KOPT-K1 (cell line): ENCODE data around the gene GLP2R.

ENCODE experiments used
- H3K27ac ChIP-seq: fragments of 200-600 bp; sonication (generic); 2 replicates; pipeline ENCODE4 v1.5.1; 2016; ENCODE audit warnings: antibody characterized with exemption, mild to moderate bottlenecking, low read depth, low read length; ENCODE audit not compliant: poor library complexity, severe bottlenecking
- H3K36me3 ChIP-seq: fragments of 200-600 bp; sonication (generic); 2 replicates; pipeline ENCODE4 v1.5.1; 2017; ENCODE audit warnings: antibody characterized with exemption, mild to moderate bottlenecking, low read length, moderate library complexity; ENCODE audit not compliant: insufficient read depth
- H3K9me3 ChIP-seq: fragments of 200-600 bp; sonication (generic); 2 replicates; pipeline ENCODE4 v1.5.1; 2017; ENCODE audit warnings: antibody characterized with exemption, low read length, mild to moderate bottlenecking; ENCODE audit not compliant: insufficient read depth, poor library complexity, severe bottlenecking

GLP2R gene

DNA sequence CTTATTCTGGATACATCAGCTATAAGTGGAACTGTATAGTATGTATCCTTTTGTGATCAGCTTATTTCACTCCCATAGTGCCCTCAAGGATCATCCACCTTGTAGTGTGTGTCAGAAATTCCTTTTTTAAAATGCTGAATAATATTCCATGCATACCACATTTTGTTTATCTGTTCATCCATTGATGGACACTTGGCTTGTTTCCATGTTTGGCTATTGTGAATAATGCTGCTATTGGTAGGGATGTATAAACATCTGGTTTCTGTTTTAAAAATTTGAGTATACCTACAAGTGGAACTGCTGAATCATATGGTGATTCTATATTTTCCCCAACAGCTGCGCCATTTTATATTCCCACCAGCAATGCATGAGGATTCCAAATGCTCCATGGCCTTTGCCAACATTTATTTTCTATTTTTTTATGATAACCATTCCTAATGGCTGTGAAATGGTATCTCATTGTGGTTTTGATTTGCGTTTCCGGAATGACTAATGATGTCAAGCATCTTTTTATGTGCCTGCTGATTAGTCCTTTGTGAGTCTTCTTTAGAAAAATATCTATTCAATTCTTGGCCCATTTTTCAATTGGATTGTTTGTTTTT is 67.8 kb downstream of the GLP2R start:
- Histone ChIP-seq H3K9me3 (no peaks in the 10 kb centered on the region), H3K27ac (no peak overlapping the region), H3K36me3 (no peaks in the 10 kb centered on the region)

DNA sequence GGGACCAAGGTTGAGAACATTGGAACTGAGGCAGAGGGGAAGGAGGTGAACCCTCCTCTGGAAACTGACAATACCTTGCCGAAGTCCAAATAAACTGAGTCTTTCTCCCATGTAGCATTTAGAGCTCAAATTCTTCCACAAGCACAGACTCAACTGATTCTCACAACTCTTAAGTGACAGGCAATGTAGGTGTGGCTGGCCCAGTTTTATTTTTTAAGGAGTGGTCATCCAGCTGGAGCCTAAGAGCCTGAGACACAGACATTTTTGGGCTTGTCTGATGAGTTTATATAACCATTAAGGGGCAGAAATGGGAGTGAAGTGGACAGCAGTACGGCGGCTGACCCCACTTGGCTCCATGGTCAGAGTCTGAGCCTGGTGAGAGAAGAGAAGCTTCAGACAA is 68.5 kb downstream of the GLP2R start:
- H3K36me3 ChIP-seq: no peaks in the 10 kb centered on the region
- no peaks in the 10 kb centered on the region for H3K9me3 ChIP-seq
- H3K27ac ChIP-seq: no peak overlapping the region

DNA sequence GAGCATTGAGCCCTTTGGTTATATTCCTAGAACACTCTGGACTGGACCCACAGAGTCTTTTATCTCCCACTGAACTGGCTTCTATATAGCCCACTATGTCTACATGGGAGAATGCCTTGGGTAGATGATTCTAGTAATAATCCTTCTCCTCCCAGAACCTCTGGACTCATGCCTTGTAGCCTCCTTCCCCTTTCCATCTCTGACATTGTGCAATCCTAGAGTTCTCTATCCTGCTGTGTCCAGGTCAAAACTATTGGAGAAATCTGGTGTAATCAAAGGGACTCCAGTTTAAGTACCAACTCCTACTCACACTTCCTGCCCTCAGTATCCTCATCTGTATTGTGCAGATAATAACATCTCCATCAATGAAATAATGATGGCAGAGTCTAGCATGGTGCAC is 70.2 kb downstream of the GLP2R start:
- H3K36me3 ChIP-seq: no peaks in the 10 kb centered on the region
- H3K9me3 ChIP-seq: no peaks in the 10 kb centered on the region
- no peak overlapping the region for H3K27ac ChIP-seq

DNA sequence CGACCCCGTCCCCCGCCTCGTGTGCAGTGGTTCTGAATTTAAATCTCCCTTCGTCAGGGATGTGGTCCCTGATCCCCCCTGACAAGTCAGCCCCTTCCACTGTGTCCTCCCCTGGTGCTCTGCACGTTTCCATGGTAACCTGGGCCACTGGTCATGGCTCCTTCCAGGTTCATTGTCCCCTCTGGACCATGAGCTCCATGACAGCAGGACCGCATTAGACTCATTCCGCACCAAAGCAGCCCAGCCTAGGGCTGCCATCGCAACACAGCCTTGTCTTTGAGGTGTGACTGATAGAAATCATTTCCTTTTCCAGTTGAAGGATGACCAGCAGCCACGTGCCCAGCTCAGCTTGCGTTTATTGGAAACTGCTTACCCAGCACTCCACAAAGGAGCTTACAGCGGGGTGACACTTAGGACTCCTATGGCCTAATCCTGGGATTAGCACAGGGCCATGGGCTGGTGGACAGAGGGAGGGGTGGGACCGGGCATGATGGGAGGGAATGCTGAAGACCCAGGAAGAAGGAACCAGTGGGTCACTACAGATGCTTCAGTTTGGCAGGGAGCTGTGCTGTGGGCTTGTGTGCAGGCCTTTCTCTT is 71.7 kb downstream of the GLP2R start:
- no peaks in the 10 kb centered on the region for H3K9me3 ChIP-seq
- H3K27ac ChIP-seq: no peak overlapping the region
- no peaks in the 10 kb centered on the region for H3K36me3 ChIP-seq

DNA sequence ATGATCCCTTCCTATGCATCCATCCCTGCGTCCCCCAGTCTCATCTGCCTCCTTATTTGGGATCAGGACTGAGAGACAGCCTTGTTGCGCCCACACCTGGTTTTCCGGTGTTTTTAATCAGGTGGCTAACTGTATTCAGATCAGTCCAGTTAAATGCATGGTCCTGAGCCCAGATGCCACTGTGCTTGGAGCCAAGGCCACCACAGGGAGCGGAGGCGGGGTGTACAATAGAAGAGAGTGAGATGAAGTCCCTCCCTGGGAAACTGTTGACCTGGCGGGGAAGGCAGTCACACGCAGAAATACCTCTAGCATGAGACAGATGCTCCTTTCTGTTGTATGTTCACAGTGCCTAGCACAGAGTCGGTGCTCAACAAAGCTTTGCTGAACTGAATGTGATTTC is 73.1 kb downstream of the GLP2R start:
- no peak overlapping the region for H3K27ac ChIP-seq
- H3K9me3 ChIP-seq: no peaks in the 10 kb centered on the region
- H3K36me3 ChIP-seq: no peaks in the 10 kb centered on the region

DNA sequence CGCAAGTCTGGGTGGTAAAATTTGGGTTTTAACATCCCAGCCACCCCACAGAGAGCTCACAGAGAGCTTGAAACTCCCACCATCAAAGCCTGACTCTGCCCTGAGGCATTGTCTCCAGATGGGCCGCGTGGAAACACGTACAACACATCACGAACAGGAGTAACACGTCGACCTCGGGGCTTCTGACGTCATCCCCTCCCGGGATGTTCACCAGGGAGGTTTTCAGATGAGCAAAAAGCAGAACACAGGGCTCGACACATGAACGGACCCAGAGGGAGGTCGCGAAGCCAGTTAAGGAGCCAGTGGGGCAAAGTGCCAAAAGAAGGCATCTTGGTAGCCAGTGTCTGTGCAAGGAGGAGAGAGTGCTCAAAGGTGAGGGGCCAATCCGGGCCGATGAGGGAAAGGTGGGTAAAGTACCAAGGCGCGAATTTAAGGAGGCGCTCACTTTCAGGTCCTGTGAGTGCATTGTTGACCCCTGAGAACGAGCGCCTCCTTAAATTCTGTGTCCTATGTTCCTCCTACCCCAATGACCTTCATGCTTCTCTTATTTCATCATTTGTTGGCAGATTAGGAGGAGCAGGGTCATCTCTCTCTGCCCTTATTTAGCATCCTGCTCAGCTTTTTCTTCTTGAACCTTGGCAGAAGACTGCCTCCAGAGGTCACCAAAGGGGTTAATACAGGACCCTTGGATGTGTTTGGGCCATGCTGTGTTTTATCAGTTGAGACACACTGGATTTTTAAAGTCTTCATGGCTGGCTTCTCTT is 73.7 kb downstream of the GLP2R start:
- H3K9me3 ChIP-seq: no peaks in the 10 kb centered on the region
- H3K36me3 ChIP-seq: no peaks in the 10 kb centered on the region
- no peak overlapping the region for H3K27ac ChIP-seq

DNA sequence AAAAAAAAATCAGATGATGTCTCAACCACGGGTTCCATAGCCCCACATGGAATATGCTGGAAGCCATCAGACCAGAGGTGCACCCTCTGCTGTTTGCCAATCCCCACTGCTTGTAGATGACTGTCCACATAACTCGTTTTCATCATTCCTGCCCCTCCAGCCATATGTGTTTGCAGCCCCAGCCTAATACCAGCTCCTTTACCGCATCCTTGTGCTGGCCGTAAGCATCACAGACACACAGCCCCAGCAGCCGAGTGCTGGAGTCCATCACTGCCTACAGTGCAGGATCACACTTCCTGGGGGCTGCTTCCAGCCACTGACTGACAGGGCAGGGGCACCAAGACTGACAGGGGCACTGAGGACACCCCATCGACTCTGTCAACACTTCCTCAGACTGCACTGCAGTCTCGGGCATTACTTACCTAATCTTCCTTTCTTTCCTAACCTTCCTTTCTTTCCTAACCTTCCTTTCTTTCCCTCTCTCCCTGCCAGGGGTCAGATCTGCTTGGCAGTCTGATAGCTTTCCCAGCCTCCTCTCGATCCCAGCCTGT is 74.4 kb downstream of the GLP2R start:
- Histone ChIP-seq H3K36me3 (no peaks in the 10 kb centered on the region), H3K9me3 (no peaks in the 10 kb centered on the region), H3K27ac (no peak overlapping the region)

DNA sequence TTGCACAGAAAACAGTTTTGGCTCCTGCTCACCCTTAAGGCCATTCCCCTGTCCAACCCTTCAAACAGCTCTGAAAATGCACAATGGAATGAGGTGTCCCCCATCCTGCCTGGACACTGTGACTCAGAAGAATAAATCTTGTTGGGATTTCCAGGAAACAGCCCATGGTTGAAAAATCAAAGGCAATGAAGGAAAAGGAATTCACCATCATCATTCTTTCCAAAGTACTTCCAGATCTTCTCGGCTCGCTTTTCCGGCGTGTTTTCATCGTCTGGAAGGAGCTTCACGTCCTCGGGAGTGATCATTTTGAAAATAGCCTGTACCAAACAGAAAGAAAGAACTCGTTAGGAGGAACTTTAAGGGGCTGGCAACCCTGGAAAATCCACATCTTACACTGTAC is 75.1 kb downstream of the GLP2R start:
- no peaks in the 10 kb centered on the region for H3K9me3 ChIP-seq
- H3K27ac ChIP-seq: no peak overlapping the region

DNA sequence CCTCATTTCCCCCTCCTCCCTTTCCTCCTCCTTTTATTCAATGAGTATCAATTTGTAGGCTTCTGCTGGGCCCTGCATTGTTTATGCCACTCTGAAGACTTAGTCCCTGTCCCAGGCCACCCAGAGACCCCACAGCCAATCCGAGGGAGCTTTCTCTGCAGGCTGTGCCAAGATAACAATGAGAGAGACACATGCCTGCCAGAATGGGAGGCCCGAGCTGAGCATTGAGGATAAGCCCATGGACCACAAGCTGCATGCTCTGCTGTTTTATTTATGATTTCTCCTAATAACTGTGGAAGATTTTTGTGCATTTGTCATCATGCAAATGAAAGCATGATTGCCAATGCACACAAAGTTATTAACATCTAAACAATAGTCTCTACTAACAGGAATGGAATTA is 76.4 kb downstream of the GLP2R start:
- Histone ChIP-seq H3K27ac (no peak overlapping the region), H3K36me3 (no peaks in the 10 kb centered on the region), H3K9me3 (no peaks in the 10 kb centered on the region)

More for the DNA sequence above, 75.1 kb downstream of the GLP2R start:
- H3K36me3 ChIP-seq: no peaks in the 10 kb centered on the region

DNA sequence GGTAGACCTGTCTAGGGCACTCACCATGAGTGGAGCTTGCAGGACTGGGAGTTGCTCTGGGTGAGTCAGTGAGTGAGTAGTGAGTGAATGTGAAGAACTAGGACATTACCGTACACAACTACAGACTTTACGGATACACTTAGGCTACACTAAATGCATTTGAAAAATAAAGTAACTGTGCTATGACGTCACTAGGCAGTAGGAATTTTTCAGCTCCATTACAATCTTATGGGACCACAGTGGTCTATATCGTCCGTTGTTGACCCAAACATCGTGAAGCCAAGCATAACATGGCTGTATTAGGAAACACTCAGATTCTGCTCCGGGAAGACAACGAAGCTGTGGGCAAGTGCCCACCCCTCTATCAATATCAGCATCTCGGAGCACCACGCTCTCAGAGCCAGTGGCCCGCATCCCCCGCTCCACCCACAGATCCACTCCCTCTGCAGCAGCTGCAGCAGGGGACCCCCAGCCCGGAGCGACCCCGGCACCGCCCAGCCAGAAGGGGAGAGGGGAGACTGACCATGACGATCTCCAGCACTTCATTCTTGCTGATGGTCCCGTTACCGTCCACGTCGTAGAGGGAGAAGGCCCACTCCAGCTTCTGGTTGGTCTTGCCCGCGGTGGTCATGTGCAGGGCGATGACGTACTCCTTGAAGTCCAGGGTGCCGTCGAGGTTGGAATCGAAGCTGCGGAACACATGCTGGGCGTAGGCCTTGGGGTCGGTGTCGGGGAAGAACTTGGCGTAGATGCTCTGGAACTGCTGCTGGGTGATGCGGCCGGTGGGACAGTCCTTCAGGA is 78.8 kb downstream of the GLP2R start:
- H3K36me3 ChIP-seq: no peaks in the 10 kb centered on the region
- no peaks in the 10 kb centered on the region for H3K9me3 ChIP-seq
- no peak overlapping the region for H3K27ac ChIP-seq

DNA sequence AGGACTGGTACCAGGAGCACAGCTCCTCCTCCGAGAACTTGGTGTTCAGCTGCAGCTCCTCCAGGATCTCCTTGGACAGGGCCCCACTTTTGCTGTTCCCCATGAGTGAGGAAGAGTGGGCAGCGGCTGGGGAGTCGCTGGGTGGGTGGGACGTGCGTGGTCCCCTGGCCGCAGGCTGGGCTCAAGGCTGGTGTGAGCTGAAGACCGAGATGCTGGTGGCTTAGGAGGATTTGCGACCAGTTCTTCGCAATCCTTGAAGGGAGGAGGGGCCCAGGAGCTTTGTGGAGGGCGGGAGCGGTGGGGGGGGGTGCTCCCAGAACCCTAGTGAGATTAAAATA is 79.3 kb downstream of the GLP2R start, which contains the start of gene RCVRN:
Gene RCVRN (minus strand): TSS at position 194 of the 338 bp plus-strand sequence. CDS start 91 bp downstream, at position 103.
- Histone ChIP-seq H3K9me3 (no peaks in the 10 kb centered on the region), H3K27ac (no peak within 1 kb of the TSS), H3K36me3 (no peaks in the 10 kb centered on the region)

DNA sequence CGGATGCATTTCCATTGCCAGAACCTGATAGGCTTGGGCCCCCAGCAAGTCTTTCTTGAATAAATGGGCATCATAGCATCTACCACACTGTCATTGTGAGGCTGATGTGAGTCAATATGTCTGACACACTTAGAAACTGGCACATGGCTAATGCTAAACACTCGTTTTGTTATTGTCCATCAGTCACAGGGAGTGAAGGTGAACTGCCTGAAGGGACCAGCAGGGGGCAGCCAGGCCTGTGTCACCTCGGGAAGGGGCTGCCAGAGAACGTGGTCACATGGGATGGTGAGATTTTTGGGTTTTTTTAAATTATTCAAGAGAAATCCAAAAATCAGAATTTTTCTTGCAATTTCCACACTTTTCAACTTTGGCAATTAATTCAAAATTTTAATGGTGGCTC is 80.2 kb downstream of the GLP2R start:
- no peaks in the 10 kb centered on the region for H3K36me3 ChIP-seq
- H3K9me3 ChIP-seq: no peaks in the 10 kb centered on the region

DNA sequence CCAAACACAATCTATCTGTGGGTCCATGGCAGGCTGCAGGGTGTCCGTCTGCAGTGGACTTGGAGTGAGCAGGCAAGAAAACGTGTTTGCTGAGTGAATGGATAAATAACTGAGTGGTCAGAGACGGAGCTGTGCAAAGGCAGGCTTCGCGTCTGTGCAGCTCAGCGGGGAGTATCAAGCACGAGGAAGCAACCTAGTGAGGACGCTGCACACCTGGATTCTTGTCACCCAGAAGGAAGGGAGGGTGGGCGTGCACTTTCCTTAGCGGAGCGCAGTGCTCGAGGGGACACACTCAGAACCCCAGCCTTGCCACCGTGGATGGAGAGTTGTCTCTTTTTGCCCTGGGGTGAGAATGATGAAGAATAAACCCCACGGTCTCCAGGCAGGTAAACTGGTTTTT is 80.9 kb downstream of the GLP2R start:
- H3K36me3 ChIP-seq: no peaks in the 10 kb centered on the region
- no peaks in the 10 kb centered on the region for H3K9me3 ChIP-seq
- H3K27ac ChIP-seq: no peak overlapping the region

More for the DNA sequence above, 80.2 kb downstream of the GLP2R start:
- H3K27ac ChIP-seq: no peak overlapping the region

DNA sequence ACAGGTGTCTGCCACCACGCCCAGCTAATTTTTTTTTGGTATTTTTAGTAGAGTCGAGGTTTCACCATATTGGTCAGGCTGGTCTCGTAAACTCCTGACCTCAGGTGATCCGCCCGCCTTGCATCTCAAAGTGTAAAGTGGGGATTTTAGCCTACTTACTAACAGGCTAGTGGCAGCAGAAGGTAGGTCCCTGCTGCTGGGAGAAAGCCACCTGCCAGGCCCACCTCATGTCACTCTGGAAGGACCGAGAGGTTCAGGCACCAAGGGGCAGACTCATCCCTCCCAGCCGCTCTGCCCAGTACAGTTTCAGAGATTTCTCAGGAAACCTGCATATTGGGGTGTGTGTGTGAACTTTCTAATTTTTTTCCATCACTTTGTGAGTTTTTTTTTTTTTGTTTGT is 81.4 kb downstream of the GLP2R start:
- Histone ChIP-seq H3K36me3 (no peaks in the 10 kb centered on the region), H3K9me3 (no peaks in the 10 kb centered on the region), H3K27ac (no peak overlapping the region)
